H9 (cell line): ENCODE measurements around the gene RNF149. TPM values are rescaled to one million over a fixed set of nuclear protein-coding genes. Genes with fewer than 3 reads are reported as not detected.

ENCODE experiments used
- DNase-seq: peaks from one replicate; pipeline ENCODE4 v3.0.0-alpha.2; 2017
- H2AFZ ChIP-seq: one replicate; pipeline ENCODE4 v1.6.1; 2013; ENCODE audit warnings: mild to moderate bottlenecking, low read length, control low read depth, moderate library complexity
- H2AK5ac ChIP-seq: 2 replicates; pipeline ENCODE4 v1.6.1; 2013; ENCODE audit warnings: low read length, control low read depth, mixed read lengths; ENCODE audit not compliant: insufficient read length
- H2BK120ac ChIP-seq: one replicate; pipeline ENCODE4 v1.6.1; 2013; ENCODE audit warnings: low read depth, mild to moderate bottlenecking, low read length, control low read depth, inconsistent platforms; ENCODE audit not compliant: poor library complexity, severe bottlenecking
- H2BK12ac ChIP-seq: 2 replicates; pipeline ENCODE4 v1.6.1; 2013; ENCODE audit warnings: low read length, control low read depth, mixed read lengths, low read depth; ENCODE audit not compliant: insufficient read length
- H2BK15ac ChIP-seq: 2 replicates; pipeline ENCODE4 v1.6.1; 2013; ENCODE audit warnings: low read depth, low read length, control low read depth
- H2BK20ac ChIP-seq: one replicate; pipeline ENCODE4 v1.6.1; 2013; ENCODE audit warnings: low read depth, mild to moderate bottlenecking, low read length, control low read depth, inconsistent platforms; ENCODE audit not compliant: poor library complexity, severe bottlenecking
- H2BK5ac ChIP-seq: 2 replicates; pipeline ENCODE4 v1.6.1; 2013; ENCODE audit warnings: low read length, control low read depth, mixed read lengths; ENCODE audit not compliant: insufficient read length
- H3K14ac ChIP-seq: 2 replicates; pipeline ENCODE4 v1.6.1; 2013; ENCODE audit warnings: low read length, control low read depth; ENCODE audit not compliant: insufficient read depth
- H3K18ac ChIP-seq: 2 replicates; pipeline ENCODE4 v1.6.1; 2013; ENCODE audit warnings: low read depth, mild to moderate bottlenecking, mixed read lengths, low read length, control low read depth; ENCODE audit not compliant: insufficient read length
- H3K23ac ChIP-seq: 2 replicates; pipeline ENCODE4 v1.6.1; 2013; ENCODE audit warnings: low read length, control low read depth, mixed read lengths, low read depth; ENCODE audit not compliant: insufficient read length
- H3K23me2 ChIP-seq: 2 replicates; pipeline ENCODE4 v1.6.1; 2013; ENCODE audit warnings: low read depth, mild to moderate bottlenecking, mixed read lengths, low read length, control low read depth; ENCODE audit not compliant: insufficient read length, poor library complexity, severe bottlenecking
- H3K27ac ChIP-seq: 2 replicates; pipeline ENCODE4 v1.5.1; 2013; ENCODE audit warnings: low read length, control low read depth, mixed read lengths, low read depth; ENCODE audit not compliant: insufficient read length
- H3K27me3 ChIP-seq: 2 replicates; pipeline ENCODE4 v1.6.1; 2013; ENCODE audit warnings: low read length, control low read depth, inconsistent platforms; ENCODE audit not compliant: insufficient read depth
- H3K4ac ChIP-seq: 2 replicates; pipeline ENCODE4 v1.6.1; 2013; ENCODE audit warnings: low read depth, mild to moderate bottlenecking, control low read depth, inconsistent platforms, low read length, moderate library complexity
- H3K4me1 ChIP-seq: 2 replicates; pipeline ENCODE4 v1.6.1; 2013; ENCODE audit warnings: low read length, control low read depth, inconsistent platforms; ENCODE audit not compliant: insufficient read depth
- H3K4me2 ChIP-seq: 2 replicates; pipeline ENCODE4 v1.6.1; 2013; ENCODE audit warnings: low read length, control low read depth, mixed read lengths; ENCODE audit not compliant: insufficient read length, insufficient read depth
- H3K56ac ChIP-seq: 2 replicates; pipeline ENCODE4 v1.6.1; 2013; ENCODE audit warnings: low read depth, mild to moderate bottlenecking, mixed read lengths, low read length, control low read depth; ENCODE audit not compliant: insufficient read length
- H3K79me1 ChIP-seq: 2 replicates; pipeline ENCODE4 v1.6.1; 2013; ENCODE audit warnings: low read depth, mild to moderate bottlenecking, moderate library complexity, low read length, control low read depth, inconsistent platforms; ENCODE audit not compliant: insufficient read depth, poor library complexity, severe bottlenecking
- H3K79me2 ChIP-seq: 2 replicates; pipeline ENCODE4 v1.6.1; 2013; ENCODE audit warnings: low read length, control low read depth, inconsistent platforms; ENCODE audit not compliant: insufficient read depth
- H3K9ac ChIP-seq: 2 replicates; pipeline ENCODE4 v1.6.1; 2013; ENCODE audit warnings: low read length, control low read depth, mixed read lengths; ENCODE audit not compliant: insufficient read length; ENCODE audit errors: extremely low read depth
- H3K9me3 ChIP-seq: one replicate; pipeline ENCODE4 v1.6.1; 2013; ENCODE audit warnings: low read depth, low read length, inconsistent platforms; ENCODE audit not compliant: control insufficient read depth
- H3T11ph ChIP-seq: one replicate; pipeline ENCODE4 v1.6.1; 2013; ENCODE audit warnings: mild to moderate bottlenecking, low read length, control low read depth, inconsistent platforms
- H4K20me1 ChIP-seq: one replicate; pipeline ENCODE4 v1.6.1; 2013; ENCODE audit not compliant: control insufficient read depth, insufficient read length, insufficient read depth
- H4K5ac ChIP-seq: 2 replicates; pipeline ENCODE4 v1.6.1; 2013; ENCODE audit warnings: low read depth, mild to moderate bottlenecking, mixed read lengths, low read length, control low read depth; ENCODE audit not compliant: insufficient read length
- H4K8ac ChIP-seq: replicated peaks from 2 replicates; pipeline ENCODE4 v1.6.1; 2013; ENCODE audit warnings: low read length, control low read depth, mixed read lengths, low read depth; ENCODE audit not compliant: insufficient read length
- H4K91ac ChIP-seq: 2 replicates; pipeline ENCODE4 v1.6.1; 2013; ENCODE audit warnings: low read depth, mild to moderate bottlenecking, moderate library complexity, mixed read lengths, low read length, control low read depth; ENCODE audit not compliant: insufficient read length
- H3K27ac Mint-ChIP-seq, 3 experiments: 2 replicates in 2 of 3; 3 replicates in 1 of 3; pipeline ENCODE4 v1.8.0; 2020 to 2021; ENCODE audit warnings: mixed read lengths in 3 of 3, mild to moderate bottlenecking in 1 of 3, moderate library complexity in 1 of 3
- H3K27me3 Mint-ChIP-seq: 2 replicates; pipeline ENCODE4 v1.8.0; 2021; ENCODE audit warnings: low read depth, mild to moderate bottlenecking, moderate library complexity, mixed read lengths
- H3K36me3 Mint-ChIP-seq, 3 experiments: 2 replicates in 2 of 3; 3 replicates in 1 of 3; pipeline ENCODE4 v1.8.0; 2020 to 2021; ENCODE audit warnings: low read depth in 3 of 3, mixed read lengths in 3 of 3; ENCODE audit not compliant: insufficient read depth in 1 of 3
- H3K4me1 Mint-ChIP-seq, 2 experiments: 2 replicates each; pipeline ENCODE4 v1.8.0; 2020; ENCODE audit warnings: mixed read lengths in 2 of 2
- H3K4me3 Mint-ChIP-seq, 2 experiments: 2 replicates in 1 of 2; 3 replicates in 1 of 2; pipeline ENCODE4 v1.8.0; 2020 to 2021; ENCODE audit warnings: mild to moderate bottlenecking in 2 of 2, mixed read lengths in 2 of 2, moderate library complexity in 1 of 2
- H3K9me3 Mint-ChIP-seq, 2 experiments: 2 replicates in 1 of 2; 3 replicates in 1 of 2; pipeline ENCODE4 v1.8.0; 2020; ENCODE audit warnings: mild to moderate bottlenecking in 2 of 2, mixed read lengths in 2 of 2, moderate library complexity in 1 of 2
- CTCF ChIP-seq: fragments of 200-600 bp; sonication (generic); conservative IDR thresholded peaks from 3 replicates; pipeline ENCODE4 v1.8.0; 2021; ENCODE audit warnings: antibody characterized with exemption, mild to moderate bottlenecking
- WGBS: extraction: QIAGEN DNeasy Blood & Tissue Kit; methylation state at CpG from one replicate; pipeline ENCODE4 v1.1.7; 2013; ENCODE audit warnings: missing lambda C conversion rate, low lambda C conversion rate, mixed read lengths; ENCODE audit not compliant: insufficient read length; ENCODE audit errors: extremely low coverage; 5-methylcytosine and 5-hydroxymethylcytosine counted together
- total RNA-seq: library from RNA; stranded (reverse); gene quantifications from 2 replicates; pipeline ENCODE4 v1.2.1, GENCODE V29; 2021

RNF149 gene
- total RNA-seq, 1 experiment from 2014 or later: 18.0 TPM

- peaks cover 16% of the 10 kb centered on the region; the same call in 1 of the 2 replicates for H3K79me2 ChIP-seq
- H3K27me3 ChIP-seq: no peaks in the 10 kb centered on the region
- Mint-ChIP-seq H3K27me3 (no peaks in the 10 kb centered on the region), H3K36me3 (peaks cover 22 to 35% (median 22%) of the 10 kb centered on the region in 3 experiments), H3K4me1 (peaks cover 15 to 25% of the 10 kb centered on the region in 2 experiments), H3K9me3 (peaks cover 0 to 2% of the 10 kb centered on the region in 2 experiments; a peak in 1 of 5 replicates), H3K4me3 (no peak overlapping the region; a peak in 1 of 5 replicates), H3K27ac (peak overlapping the region in 2 of 3 experiments; percentile 16 to 74; a peak in 5 of 7 replicates)
- no peak overlapping the region for H2BK12ac ChIP-seq
- no peak overlapping the region for H3K18ac ChIP-seq
- H3K4me2 ChIP-seq: no peak overlapping the region
- no peak overlapping the region for H3K4ac ChIP-seq
- no peak overlapping the region for H2BK5ac ChIP-seq
- peaks cover 11% of the 10 kb centered on the region for H3K23me2 ChIP-seq
- H3T11ph ChIP-seq: no peak overlapping the region
- H3K9ac ChIP-seq: no peak overlapping the region
- no peak overlapping the region for H2AFZ ChIP-seq
- H3K27ac ChIP-seq: no peak overlapping the region
- TF ChIP-seq CTCF: no peak
- no peak overlapping the region for H4K8ac ChIP-seq
- no peak overlapping the region for H3K56ac ChIP-seq
- H3K79me1 ChIP-seq: no peaks in the 10 kb centered on the region
- no peak overlapping the region for H2BK20ac ChIP-seq
- H2BK120ac ChIP-seq: no peak overlapping the region
- no peak overlapping the region for H4K91ac ChIP-seq
- no peaks in the 10 kb centered on the region for H4K20me1 ChIP-seq
- WGBS: no CpG with 5 or more reads among the region's 2 CpGs
- H3K9me3 ChIP-seq: no peaks in the 10 kb centered on the region
- H4K5ac ChIP-seq: no peak overlapping the region
- H3K14ac ChIP-seq: no peak overlapping the region
- H3K4me1 ChIP-seq: peaks cover 3% of the 10 kb centered on the region; the same call in 1 of the 2 replicates
- H2AK5ac ChIP-seq: no peak overlapping the region
- H3K23ac ChIP-seq: no peak overlapping the region
- H2BK15ac ChIP-seq: no peak overlapping the region
- DNase-seq: no peak
Observed at GRCh38 chr2:101256316-101256715, 52.2 kb downstream of the RNF149 start.
